ENCODE results near the gene PTGER3.
A peak's percentile ranks its signal among the peaks of the same experiment; 100 is the strongest.

GRCh38 chr1:71080739-71081696 lies 33.4 kb upstream of the PTGER3 start, which contains the start of gene ZRANB2:
- peak; percentile 68 to 81 for TF ChIP-seq CTCF (conservative IDR thresholded peaks at IDR 0.05 in 1 of 2, IDR thresholded peaks at IDR 0.05 in 1 of 2; ENCODE audit: low read depth in 1 of 2, low read length in 2 of 2)
- no peak for TF ChIP-seq EZH2 (IDR thresholded peaks at IDR 0.05; ENCODE audit: low read length, missing control alignments)
